ENCODE measurements around the gene TENM3.
"Not testable (repeated sequence)": the region's sequence is repeated elsewhere in the genome, so short reads cannot be mapped to it uniquely, and the experiment has no call there.

Gene TENM3

GRCh38 chr4:182800216-182800515 is 557.0 kb downstream of the TENM3 start:
- DNase-seq: no peak

GRCh38 chr4:182801636-182802035 is 558.4 kb downstream of the TENM3 start:
- no peak for DNase-seq

- no peak for DNase-seq
These were observed 559.4 kb downstream of the TENM3 start for GRCh38 chr4:182802621-182803020.

GRCh38 chr4:182803235-182803634 is 560.0 kb downstream of the TENM3 start:
- DNase-seq: no peak

- no peak for DNase-seq
These were observed 560.9 kb downstream of the TENM3 start for GRCh38 chr4:182804131-182804530.

- no peak for DNase-seq
These were observed 562.1 kb downstream of the TENM3 start for GRCh38 chr4:182805321-182805720.

GRCh38 chr4:182805750-182806149 is 562.5 kb downstream of the TENM3 start:
- DNase-seq: no peak

- peak; percentile 71 for DNase-seq
These were observed 563.4 kb downstream of the TENM3 start for GRCh38 chr4:182806259-182807252.

GRCh38 chr4:182807346-182807745 is 564.1 kb downstream of the TENM3 start:
- DNase-seq: no peak

- DNase-seq: no peak
These were observed 564.8 kb downstream of the TENM3 start for GRCh38 chr4:182807767-182808548.

- DNase-seq: no peak
These were observed 565.6 kb downstream of the TENM3 start for GRCh38 chr4:182808673-182809416.

GRCh38 chr4:182809417-182810102 is 566.4 kb downstream of the TENM3 start:
- DNase-seq: no peak

- DNase-seq: no peak
These were observed 567.0 kb downstream of the TENM3 start for GRCh38 chr4:182810103-182810615.

GRCh38 chr4:182812916-182813315 is 569.7 kb downstream of the TENM3 start:
- DNase-seq: no peak

- DNase-seq: not testable (repeated sequence)
These were observed 570.9 kb downstream of the TENM3 start for GRCh38 chr4:182814065-182814464.

- DNase-seq: no peak
These were observed 575.9 kb downstream of the TENM3 start for GRCh38 chr4:182818926-182819730.

- DNase-seq: no peak
These were observed 576.5 kb downstream of the TENM3 start for GRCh38 chr4:182819751-182820150.

- no peak for DNase-seq
These were observed 579.4 kb downstream of the TENM3 start for GRCh38 chr4:182822554-182822953.

- no peak for DNase-seq
These were observed 580.4 kb downstream of the TENM3 start for GRCh38 chr4:182823576-182823975.

GRCh38 chr4:182825003-182825402 is 581.8 kb downstream of the TENM3 start:
- no peak for DNase-seq

- DNase-seq: no peak
These were observed 582.6 kb downstream of the TENM3 start for GRCh38 chr4:182825786-182826185.
